NOMO-1 treated with dmso at 0.1 percent for 144 hours (cell line): Measurements from ENCODE around the gene SIL1.

Experiments
- DNase-seq: peaks from one replicate; lab custom pipeline; 2025; ENCODE audit not compliant: unreplicated experiment; lab: John Stamatoyannopoulos, UW

SIL1 gene

GRCh38 chr5:138948471-138949222 is 249.5 kb downstream of the SIL1 start:
- no peak for DNase-seq

GRCh38 chr5:138947780-138948179 is 250.4 kb downstream of the SIL1 start:
- no peak for DNase-seq

GRCh38 chr5:138946831-138947560 is 251.2 kb downstream of the SIL1 start:
- no peak for DNase-seq

- DNase-seq, result no peak
Measured at GRCh38 chr5:138946241-138946623, 251.9 kb downstream of the SIL1 start.

GRCh38 chr5:138945421-138946240 is 252.5 kb downstream of the SIL1 start:
- DNase-seq, result no peak

GRCh38 chr5:138944527-138945322 is 253.4 kb downstream of the SIL1 start:
- no peak for DNase-seq

- DNase-seq, result no peak
Measured at GRCh38 chr5:138943599-138944173, 254.5 kb downstream of the SIL1 start.

- no peak for DNase-seq
Measured at GRCh38 chr5:138942861-138943260, 255.3 kb downstream of the SIL1 start.

- DNase-seq, result no peak
Measured at GRCh38 chr5:138942066-138942465, 256.1 kb downstream of the SIL1 start.

- DNase-seq, result no peak
Measured at GRCh38 chr5:138938526-138938925, 259.6 kb downstream of the SIL1 start.

GRCh38 chr5:138937392-138938387 is 260.5 kb downstream of the SIL1 start:
- no peak for DNase-seq

GRCh38 chr5:138936968-138937345 is 261.2 kb downstream of the SIL1 start:
- no peak for DNase-seq

- no peak for DNase-seq
Measured at GRCh38 chr5:138936225-138936967, 261.8 kb downstream of the SIL1 start.

- no peak for DNase-seq
Measured at GRCh38 chr5:138935466-138935865, 262.7 kb downstream of the SIL1 start.

GRCh38 chr5:138934971-138935370 is 263.2 kb downstream of the SIL1 start:
- no peak for DNase-seq

- no peak for DNase-seq
Measured at GRCh38 chr5:138933522-138934290, 264.5 kb downstream of the SIL1 start.

GRCh38 chr5:138932171-138932810 is 265.9 kb downstream of the SIL1 start:
- no peak for DNase-seq
